ENCODE results near the gene ESF1.

The ESF1 gene, protein sequence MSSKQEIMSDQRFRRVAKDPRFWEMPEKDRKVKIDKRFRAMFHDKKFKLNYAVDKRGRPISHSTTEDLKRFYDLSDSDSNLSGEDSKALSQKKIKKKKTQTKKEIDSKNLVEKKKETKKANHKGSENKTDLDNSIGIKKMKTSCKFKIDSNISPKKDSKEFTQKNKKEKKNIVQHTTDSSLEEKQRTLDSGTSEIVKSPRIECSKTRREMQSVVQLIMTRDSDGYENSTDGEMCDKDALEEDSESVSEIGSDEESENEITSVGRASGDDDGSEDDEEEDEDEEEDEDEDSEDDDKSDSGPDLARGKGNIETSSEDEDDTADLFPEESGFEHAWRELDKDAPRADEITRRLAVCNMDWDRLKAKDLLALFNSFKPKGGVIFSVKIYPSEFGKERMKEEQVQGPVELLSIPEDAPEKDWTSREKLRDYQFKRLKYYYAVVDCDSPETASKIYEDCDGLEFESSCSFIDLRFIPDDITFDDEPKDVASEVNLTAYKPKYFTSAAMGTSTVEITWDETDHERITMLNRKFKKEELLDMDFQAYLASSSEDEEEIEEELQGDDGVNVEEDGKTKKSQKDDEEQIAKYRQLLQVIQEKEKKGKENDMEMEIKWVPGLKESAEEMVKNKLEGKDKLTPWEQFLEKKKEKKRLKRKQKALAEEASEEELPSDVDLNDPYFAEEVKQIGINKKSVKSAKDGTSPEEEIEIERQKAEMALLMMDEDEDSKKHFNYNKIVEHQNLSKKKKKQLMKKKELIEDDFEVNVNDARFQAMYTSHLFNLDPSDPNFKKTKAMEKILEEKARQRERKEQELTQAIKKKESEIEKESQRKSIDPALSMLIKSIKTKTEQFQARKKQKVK

DNA sequence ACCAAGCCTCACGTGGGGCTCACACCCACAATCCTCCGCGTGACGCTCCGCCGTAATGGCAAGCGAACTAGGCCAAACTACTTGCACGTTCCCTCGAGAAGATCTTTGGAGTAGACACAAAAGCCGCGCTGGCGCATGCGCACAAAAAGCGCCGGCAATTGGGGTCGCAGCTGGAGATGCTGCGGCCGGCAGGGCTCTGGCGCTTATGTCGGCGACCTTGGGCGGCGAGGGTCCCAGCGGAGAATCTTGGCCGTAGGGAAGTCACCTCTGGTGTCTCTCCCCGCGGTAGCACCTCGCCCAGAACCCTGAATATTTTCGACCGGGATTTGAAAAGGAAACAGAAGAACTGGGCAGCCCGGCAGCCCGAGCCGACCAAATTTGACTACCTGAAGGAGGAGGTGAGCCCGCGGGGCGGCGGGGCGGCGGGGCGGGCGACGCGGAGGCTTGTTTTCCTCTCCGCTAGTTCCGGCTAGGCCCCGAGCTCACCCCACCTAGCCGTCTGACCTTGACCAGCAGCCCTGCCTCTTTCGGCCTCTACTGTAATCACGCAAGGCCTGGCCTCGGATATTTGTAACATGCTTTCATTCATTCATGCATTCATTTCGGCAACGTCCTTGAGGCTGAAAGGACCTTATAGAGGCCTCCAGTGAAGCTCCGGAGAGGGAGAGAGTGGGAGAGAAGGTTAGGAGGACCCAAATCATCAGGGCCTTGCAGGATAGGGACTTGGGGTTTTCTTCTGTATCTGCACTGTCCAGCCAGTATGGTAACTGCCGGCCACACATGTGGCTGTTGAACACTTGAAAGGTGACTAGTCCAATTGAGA is at the start of gene ESF1, which contains the start of gene NDUFAF5:
Gene ESF1 (minus strand): TSS at position 27 of the 823 bp plus-strand sequence. CDS start 1,779 bp downstream, outside the sequence.
Gene NDUFAF5 (plus strand): TSS at position 136 of the 823 bp plus-strand sequence. CDS start 41 bp downstream, at position 177.
- peak; percentile 97 for DNase-seq

- no peak for DNase-seq
Observed at GRCh38 chr20:13831476-13831875, 46.8 kb upstream of the ESF1 start.

- DNase-seq = no peak
Observed at GRCh38 chr20:13825465-13825864, 40.7 kb upstream of the ESF1 start.

DNA sequence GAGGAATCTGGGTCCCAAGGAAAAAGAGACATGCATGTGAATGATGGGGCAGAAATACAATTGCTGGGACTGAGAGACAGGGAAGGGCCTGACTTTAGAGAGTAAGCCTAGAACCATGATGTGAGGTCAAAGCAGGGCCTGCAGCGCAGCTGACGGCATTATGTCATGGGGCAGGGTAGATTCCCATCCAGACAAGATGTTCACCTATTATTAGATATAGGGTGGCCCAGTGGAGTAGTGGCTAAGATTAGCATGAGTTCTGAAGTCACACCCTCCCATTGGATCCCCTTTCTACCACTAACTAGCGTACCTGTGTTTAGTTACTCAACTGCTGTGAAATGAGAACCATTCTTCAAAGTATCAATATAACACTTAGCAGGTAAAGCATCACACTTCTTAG is 39.7 kb upstream of the ESF1 start:
- no peak for DNase-seq

- no peak for DNase-seq
Observed at GRCh38 chr20:13822459-13822858, 37.7 kb upstream of the ESF1 start.

- DNase-seq = no peak
Observed at GRCh38 chr20:13821876-13822275, 37.2 kb upstream of the ESF1 start.

DNA sequence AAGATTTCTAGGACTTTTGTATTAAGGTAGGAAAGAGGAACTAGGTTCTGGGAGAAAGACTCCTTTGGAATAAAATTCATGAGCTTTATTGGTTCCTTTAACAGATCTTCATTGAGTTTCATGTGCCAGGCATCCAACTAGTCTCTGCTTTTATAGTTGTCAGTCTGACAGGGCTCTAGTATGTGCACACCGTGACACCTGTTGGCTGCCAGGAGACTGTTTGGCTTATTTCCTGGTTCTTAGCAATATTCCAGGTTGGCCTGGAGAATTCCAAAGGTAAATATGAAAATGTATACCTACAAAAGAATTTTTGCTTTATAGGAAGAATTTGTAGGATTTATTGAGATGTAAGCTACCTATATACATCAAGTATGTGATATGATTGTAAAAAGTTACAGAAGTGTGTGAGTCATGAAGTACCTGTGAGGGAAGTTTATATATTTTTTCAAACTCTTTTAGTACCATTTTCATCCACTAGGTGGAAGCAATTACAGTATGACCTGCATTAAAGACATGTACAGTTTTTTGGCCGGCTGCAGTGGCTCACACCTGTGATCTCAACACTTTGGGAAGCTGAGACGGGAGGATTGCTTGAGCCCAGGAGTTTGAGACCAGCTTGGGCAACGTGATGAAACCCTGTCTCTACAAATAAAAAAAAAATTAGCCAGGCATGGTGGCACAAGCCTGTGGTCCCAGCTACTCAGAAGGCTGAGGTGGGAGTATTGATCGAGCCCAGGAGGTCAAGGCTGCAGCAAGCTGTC is 35.3 kb upstream of the ESF1 start:
- peak; percentile 51 for DNase-seq

DNA sequence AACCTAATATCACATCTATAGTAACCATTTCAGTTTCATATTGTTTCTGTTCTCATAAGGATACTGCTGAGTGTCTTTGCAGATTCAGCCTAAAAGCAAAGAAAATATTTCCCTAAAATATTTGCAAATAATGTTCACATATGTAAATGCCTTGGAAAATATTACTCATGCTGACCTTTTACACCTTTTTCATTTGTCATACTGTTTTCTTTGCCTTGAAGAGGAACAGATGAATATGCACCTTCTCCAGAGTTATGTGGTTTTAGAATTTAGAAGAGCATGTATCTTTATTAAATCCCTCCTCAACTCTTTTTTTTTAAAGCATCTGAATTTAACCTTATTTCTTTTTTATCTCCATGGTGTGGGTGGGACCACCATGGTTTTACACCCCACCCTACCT is 32.6 kb upstream of the ESF1 start:
- DNase-seq = no peak

DNA sequence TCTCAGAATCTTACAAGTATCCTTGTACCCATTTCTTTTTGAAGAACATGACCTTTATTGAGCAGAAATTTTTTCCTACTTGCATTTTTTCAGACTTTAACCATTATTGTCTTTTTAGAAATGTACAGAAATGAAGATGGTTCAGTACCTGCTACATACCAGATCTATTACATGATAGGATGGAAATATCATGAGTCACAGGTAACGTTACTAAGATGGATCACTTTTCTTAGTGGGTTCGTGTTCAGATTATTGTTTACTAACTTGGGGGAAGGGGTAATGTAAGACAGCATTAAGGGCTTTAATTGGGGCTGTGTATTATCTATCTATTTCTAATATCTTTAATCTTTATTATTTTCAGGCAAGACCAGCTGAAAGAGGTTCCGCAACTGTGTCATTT is 32.0 kb upstream of the ESF1 start:
- DNase-seq = no peak

GRCh38 chr20:13814672-13815071 is 30.0 kb upstream of the ESF1 start:
- DNase-seq = no peak

GRCh38 chr20:13813910-13814309 is 29.2 kb upstream of the ESF1 start:
- DNase-seq = no peak

GRCh38 chr20:13810446-13810845 is 25.7 kb upstream of the ESF1 start:
- DNase-seq = no peak

GRCh38 chr20:13809855-13810254 is 25.1 kb upstream of the ESF1 start:
- DNase-seq = no peak

DNA sequence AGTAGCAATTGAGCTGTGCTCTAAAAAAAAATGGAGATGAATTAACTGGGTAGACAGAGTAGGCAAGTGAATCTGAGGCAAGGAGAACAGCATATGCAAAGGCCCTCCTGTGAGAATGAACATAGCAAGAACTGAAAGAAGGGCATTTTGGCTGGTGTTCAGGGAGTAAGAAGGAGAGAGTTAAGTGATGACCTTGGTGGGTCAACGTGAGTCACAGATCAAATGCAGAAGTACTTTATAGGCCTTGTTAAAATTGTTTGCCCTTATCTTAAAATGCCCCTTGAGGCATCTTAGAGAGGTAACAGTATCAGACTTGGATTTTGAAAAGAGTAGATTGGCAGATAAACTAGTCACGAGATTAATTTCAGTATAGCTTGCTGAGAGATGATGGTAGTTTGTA is 24.7 kb upstream of the ESF1 start:
- DNase-seq = no peak

GRCh38 chr20:13800728-13801134 is 16.0 kb upstream of the ESF1 start:
- DNase-seq = no peak

GRCh38 chr20:13799974-13800373 is 15.3 kb upstream of the ESF1 start:
- no peak for DNase-seq

DNA sequence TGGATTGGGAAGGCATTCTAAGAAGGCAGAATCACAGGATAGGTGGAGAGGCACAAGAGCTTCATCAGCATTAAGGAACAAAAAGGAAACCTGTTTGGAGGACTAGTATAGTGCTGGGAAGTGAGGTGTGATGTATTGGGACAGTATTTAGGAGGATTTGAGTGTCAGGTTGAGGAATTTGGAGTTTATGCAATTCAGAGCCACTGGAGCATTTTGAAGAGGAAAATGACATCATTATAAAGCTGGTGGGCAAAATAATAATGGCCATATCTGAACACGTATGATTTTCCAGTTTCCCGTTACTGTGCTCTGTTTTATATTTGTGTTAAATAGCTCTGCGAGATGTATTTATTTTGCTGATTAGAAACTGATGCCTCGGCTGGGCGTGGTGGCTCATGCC is 14.3 kb upstream of the ESF1 start:
- DNase-seq = no peak

DNA sequence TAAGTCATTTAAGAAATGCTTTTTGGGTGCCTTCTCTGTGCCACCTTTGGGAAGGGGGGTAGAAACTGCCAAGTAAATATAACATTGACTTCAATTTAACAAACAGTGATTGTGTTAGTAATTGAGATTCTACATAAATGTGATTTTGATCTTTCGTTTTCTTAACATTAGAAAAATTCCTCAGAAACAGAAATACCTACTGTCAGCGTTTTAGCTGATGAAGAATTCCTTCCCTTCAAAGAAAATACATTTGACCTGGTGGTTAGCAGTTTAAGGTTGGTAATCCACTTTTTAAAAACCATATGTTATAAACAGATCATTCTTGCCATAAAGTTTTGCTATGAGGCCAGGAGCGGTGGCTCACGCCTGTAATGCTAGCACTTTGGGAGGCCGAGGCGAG is 9.9 kb upstream of the ESF1 start:
- no peak for DNase-seq

GRCh38 chr20:13793001-13793400 is 8.3 kb upstream of the ESF1 start:
- no peak for DNase-seq

GRCh38 chr20:13791540-13792459 is 7.1 kb upstream of the ESF1 start:
- DNase-seq = no peak

DNA sequence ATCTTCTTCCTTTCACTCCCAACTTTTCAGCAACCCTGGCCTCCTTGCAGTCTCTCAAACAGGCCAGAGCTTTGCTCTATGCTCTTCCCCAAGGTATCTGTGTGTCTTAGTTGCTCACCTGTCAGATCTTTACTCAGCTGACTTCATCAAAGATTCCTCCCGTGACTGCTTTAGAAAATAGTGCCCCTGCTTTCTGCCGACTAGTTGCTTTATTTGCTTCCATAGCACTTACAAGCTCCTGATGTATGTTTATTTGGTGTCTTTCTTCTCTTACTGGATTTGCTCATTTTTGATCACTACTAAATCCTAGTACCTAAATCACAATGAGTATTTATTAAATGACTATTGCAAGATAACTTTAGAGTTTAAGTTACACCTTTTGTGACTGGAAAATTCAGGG is 6.0 kb upstream of the ESF1 start:
- no peak for DNase-seq
